SK-N-SH treated with all-trans-retinoic acid at 6 μM for 48 hours (cell line): ENCODE data around the gene CYP1B1.

ENCODE experiments used
- ARNTL ChIP-seq: fragments of 450-650 bp; formaldehyde crosslinking; IDR thresholded peaks from 2 replicates; pipeline ENCODE4 v1.5.0; 2020; ENCODE audit warnings: low read depth, mild to moderate bottlenecking, moderate library complexity, borderline replicate concordance
- OSR1 ChIP-seq: fragments of 250-450 bp; sonication (Bioruptor Pico); IDR thresholded peaks from 2 replicates; pipeline ENCODE4 v1.8.0; 2022; ENCODE audit warnings: moderate library complexity, mild to moderate bottlenecking, inconsistent platforms
- RARB ChIP-seq: fragments of 250-450 bp; sonication (Bioruptor Pico); IDR thresholded peaks from 2 replicates; pipeline ENCODE4 v1.8.0; 2021; ENCODE audit warnings: mild to moderate bottlenecking, moderate library complexity
- SNAI2 ChIP-seq: fragments of 250-450 bp; sonication (Bioruptor Pico); IDR thresholded peaks from 2 replicates; pipeline ENCODE4 v1.5.0; 2020; ENCODE audit warnings: mild to moderate bottlenecking, moderate library complexity
- TOX ChIP-seq: fragments of 250-450 bp; sonication (Bioruptor Pico); IDR thresholded peaks from 2 replicates; pipeline ENCODE4 v1.8.0; 2021; ENCODE audit warnings: mild to moderate bottlenecking, moderate library complexity, borderline replicate concordance
- ZC3H10 ChIP-seq: fragments of 250-450 bp; sonication (Bioruptor Pico); IDR thresholded peaks from 2 replicates; pipeline ENCODE4 v1.5.1; 2021; ENCODE audit warnings: mild to moderate bottlenecking, moderate library complexity
- ZFP3 ChIP-seq: fragments of 250-450 bp; sonication (Bioruptor Pico); IDR thresholded peaks from 2 replicates; pipeline ENCODE4 v1.5.0; 2020; ENCODE audit warnings: mild to moderate bottlenecking, moderate library complexity
- ZFP30 ChIP-seq: fragments of 450-650 bp; formaldehyde crosslinking; IDR thresholded peaks from 2 replicates; pipeline ENCODE4 v1.5.0; 2022; ENCODE audit warnings: mild to moderate bottlenecking, moderate library complexity
- ZNF565 ChIP-seq: fragments of 450-650 bp; formaldehyde crosslinking; conservative IDR thresholded peaks from 2 replicates; pipeline ENCODE4 v1.5.0; 2020; ENCODE audit warnings: low read depth, mild to moderate bottlenecking, moderate library complexity
- ZNF8 ChIP-seq: fragments of 450-650 bp; formaldehyde crosslinking; IDR thresholded peaks from 2 replicates; pipeline ENCODE4 v1.5.0; 2020; ENCODE audit warnings: mild to moderate bottlenecking, moderate library complexity
- TF ChIP-seq, protein P1 (sequence below): fragments of 250-450 bp; sonication (Bioruptor Pico); IDR thresholded peaks from 2 replicates; pipeline ENCODE4 v1.8.0; 2021; ENCODE audit warnings: low read depth, mild to moderate bottlenecking, moderate library complexity, borderline replicate concordance
- TF ChIP-seq, protein P2 (sequence below): fragments of 250-450 bp; sonication (Bioruptor Pico); IDR thresholded peaks from 2 replicates; pipeline ENCODE4 v1.8.0; 2020; ENCODE audit warnings: mild to moderate bottlenecking, moderate library complexity, borderline replicate concordance
- TF ChIP-seq, protein P3 (sequence below): fragments of 250-450 bp; sonication (Bioruptor Pico); IDR thresholded peaks from 2 replicates; pipeline ENCODE4 v1.5.1; 2020; ENCODE audit warnings: low read depth, mild to moderate bottlenecking, moderate library complexity

DNA sequence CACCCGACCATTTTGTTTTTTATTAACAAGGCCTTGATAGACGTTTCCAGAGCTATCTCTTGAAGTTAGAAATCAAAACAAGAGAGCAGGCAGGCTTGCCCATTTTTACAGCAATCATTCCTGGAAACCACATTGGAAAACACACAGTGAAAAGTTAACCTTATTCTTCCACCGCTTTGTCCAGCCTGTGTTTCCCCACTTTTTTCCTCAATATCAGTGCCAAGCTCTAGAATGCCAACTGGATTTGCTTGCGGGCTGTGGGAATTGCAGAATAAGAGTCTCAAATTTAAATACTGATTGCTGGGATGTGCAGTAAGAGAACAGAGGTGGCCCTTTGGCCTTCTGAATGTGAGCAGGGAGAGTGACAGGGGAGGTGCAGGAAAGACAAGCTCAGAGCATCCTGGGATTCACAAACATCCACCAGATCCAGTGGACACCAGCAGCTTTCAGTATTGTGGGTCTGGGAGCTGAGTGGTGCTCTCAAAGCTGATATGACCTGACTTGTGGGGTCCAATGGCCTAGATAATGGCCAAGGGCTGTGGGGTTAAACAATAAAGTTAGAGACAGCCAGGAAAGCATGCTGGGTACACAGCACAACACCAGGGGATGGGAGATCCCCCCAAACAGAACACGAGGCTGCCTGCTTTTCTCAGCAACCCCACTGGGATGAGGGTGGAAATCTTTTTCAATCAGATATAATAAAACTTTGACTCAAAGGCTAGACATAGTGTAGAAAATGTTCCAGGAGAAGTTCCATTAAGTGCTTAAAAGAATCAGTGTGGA, 15.5 kb downstream of the CYP1B1 start:
- TF ChIP-seq TOX (CRISPR knock-in tag) (no peak), ZC3H10 (no peak), SNAI2 (no peak), OSR1 (CRISPR knock-in tag) (no peak), ZFP30 (CRISPR knock-in tag) (no peak), ARNTL (CRISPR knock-in tag) (no peak), RARB (CRISPR knock-in tag) (no peak), ZNF8 (no peak), ZFP3 (CRISPR knock-in tag) (no peak), ZNF565 (CRISPR knock-in tag) (no peak)
- TF ChIP-seq, protein P1, sequence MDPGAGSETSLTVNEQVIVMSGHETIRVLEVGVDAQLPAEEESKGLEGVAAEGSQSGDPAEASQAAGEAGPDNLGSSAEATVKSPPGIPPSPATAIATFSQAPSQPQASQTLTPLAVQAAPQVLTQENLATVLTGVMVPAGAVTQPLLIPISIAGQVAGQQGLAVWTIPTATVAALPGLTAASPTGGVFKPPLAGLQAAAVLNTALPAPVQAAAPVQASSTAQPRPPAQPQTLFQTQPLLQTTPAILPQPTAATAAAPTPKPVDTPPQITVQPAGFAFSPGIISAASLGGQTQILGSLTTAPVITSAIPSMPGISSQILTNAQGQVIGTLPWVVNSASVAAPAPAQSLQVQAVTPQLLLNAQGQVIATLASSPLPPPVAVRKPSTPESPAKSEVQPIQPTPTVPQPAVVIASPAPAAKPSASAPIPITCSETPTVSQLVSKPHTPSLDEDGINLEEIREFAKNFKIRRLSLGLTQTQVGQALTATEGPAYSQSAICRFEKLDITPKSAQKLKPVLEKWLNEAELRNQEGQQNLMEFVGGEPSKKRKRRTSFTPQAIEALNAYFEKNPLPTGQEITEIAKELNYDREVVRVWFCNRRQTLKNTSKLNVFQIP (CRISPR knock-in tag) = no peak
- TF ChIP-seq, protein P2, sequence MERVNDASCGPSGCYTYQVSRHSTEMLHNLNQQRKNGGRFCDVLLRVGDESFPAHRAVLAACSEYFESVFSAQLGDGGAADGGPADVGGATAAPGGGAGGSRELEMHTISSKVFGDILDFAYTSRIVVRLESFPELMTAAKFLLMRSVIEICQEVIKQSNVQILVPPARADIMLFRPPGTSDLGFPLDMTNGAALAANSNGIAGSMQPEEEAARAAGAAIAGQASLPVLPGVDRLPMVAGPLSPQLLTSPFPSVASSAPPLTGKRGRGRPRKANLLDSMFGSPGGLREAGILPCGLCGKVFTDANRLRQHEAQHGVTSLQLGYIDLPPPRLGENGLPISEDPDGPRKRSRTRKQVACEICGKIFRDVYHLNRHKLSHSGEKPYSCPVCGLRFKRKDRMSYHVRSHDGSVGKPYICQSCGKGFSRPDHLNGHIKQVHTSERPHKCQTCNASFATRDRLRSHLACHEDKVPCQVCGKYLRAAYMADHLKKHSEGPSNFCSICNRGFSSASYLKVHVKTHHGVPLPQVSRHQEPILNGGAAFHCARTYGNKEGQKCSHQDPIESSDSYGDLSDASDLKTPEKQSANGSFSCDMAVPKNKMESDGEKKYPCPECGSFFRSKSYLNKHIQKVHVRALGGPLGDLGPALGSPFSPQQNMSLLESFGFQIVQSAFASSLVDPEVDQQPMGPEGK (CRISPR knock-in tag) = no peak
- TF ChIP-seq, protein P3, sequence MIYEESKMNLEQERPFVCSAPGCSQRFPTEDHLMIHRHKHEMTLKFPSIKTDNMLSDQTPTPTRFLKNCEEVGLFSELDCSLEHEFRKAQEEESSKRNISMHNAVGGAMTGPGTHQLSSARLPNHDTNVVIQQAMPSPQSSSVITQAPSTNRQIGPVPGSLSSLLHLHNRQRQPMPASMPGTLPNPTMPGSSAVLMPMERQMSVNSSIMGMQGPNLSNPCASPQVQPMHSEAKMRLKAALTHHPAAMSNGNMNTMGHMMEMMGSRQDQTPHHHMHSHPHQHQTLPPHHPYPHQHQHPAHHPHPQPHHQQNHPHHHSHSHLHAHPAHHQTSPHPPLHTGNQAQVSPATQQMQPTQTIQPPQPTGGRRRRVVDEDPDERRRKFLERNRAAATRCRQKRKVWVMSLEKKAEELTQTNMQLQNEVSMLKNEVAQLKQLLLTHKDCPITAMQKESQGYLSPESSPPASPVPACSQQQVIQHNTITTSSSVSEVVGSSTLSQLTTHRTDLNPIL (CRISPR knock-in tag) = no peak
